Immature natural killer cell (primary cell): ENCODE data around the gene ZDHHC11. TPM values are rescaled to one million over a fixed set of nuclear protein-coding genes. Genes with fewer than 3 reads are reported as not detected.
"Not testable (repeated sequence)": the region's sequence is repeated elsewhere in the genome, so short reads cannot be mapped to it uniquely, and the experiment has no call there.

ENCODE experiments used
- DNase-seq, 3 donors: peaks; one replicate each; pipeline ENCODE4 v3.0.0; 2022; ENCODE audit warnings: mixed read lengths in 1 of 3
- H3K27ac Mint-ChIP-seq, 6 donors: one replicate each; pipeline ENCODE4 v1.8.0; 2020; ENCODE audit warnings: mixed read lengths in 6 of 6, mild to moderate bottlenecking in 5 of 6, inconsistent platforms in 4 of 6, moderate library complexity in 3 of 6
- H3K27me3 Mint-ChIP-seq, 3 donors: one replicate each; pipeline ENCODE4 v1.8.0; 2020 to 2021; ENCODE audit warnings: low read depth in 3 of 3, mild to moderate bottlenecking in 3 of 3, mixed read lengths in 3 of 3, moderate library complexity in 3 of 3, inconsistent platforms in 1 of 3
- H3K36me3 Mint-ChIP-seq, 3 donors: one replicate each; pipeline ENCODE4 v1.8.0; 2020; ENCODE audit warnings: mixed read lengths in 3 of 3, inconsistent platforms in 2 of 3, mild to moderate bottlenecking in 2 of 3
- H3K4me1 Mint-ChIP-seq, 2 donors: one replicate each; pipeline ENCODE4 v1.8.0; 2020; ENCODE audit warnings: inconsistent platforms in 2 of 2, mild to moderate bottlenecking in 2 of 2, mixed read lengths in 2 of 2, moderate library complexity in 1 of 2
- H3K4me3 Mint-ChIP-seq, 5 donors: one replicate each; pipeline ENCODE4 v1.8.0; 2020; ENCODE audit warnings: mild to moderate bottlenecking in 5 of 5, mixed read lengths in 5 of 5, inconsistent platforms in 3 of 5, moderate library complexity in 3 of 5
- H3K9me3 Mint-ChIP-seq, 6 donors: one replicate each; pipeline ENCODE4 v1.8.0; 2020; ENCODE audit warnings: mild to moderate bottlenecking in 6 of 6, mixed read lengths in 6 of 6, inconsistent platforms in 4 of 6, moderate library complexity in 3 of 6
- polyA plus RNA-seq, 3 donors: library from polyadenylated mRNA; unstranded; fragments of 300-500 nt; fragmentation: Illumina TruSeq; gene quantifications; one replicate each; pipeline ENCODE4 v1.2.3, GENCODE V29; 2021

The ZDHHC11 gene
- polyA plus RNA-seq, 3 donors from 2014 or later = not detected

DNA sequence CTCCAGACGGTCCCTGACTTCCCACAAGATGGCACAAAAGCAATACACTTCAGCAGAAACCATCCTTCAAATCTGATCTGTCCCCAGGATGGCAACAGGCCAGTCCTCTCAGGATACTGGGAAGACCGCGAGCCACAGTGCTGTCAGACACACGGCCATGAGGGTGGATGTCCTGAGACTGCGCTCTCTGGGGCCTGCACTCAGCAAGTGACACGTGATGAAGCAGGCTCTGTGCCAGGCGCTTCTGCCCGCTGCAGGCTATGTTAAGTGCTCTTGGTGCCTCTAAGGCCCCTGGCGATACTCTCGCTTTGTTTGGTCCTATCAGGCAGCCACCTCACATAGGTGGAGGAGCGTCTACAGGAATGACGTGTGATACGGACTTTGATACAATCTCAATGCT is 34.7 kb upstream of the ZDHHC11 start:
- no peak overlapping the region for H3K27ac Mint-ChIP-seq
- peaks cover 21 to 44% of the 10 kb centered on the region in 2 donors for H3K4me1 Mint-ChIP-seq
- peaks cover 0 to 13% (median 8%) of the 10 kb centered on the region in 6 donors for H3K9me3 Mint-ChIP-seq
- H3K27me3 Mint-ChIP-seq = peaks cover 16 to 23% (median 20%) of the 10 kb centered on the region in 3 donors
- no peak overlapping the region for H3K4me3 Mint-ChIP-seq
- H3K36me3 Mint-ChIP-seq = peaks cover 38 to 71% (median 53%) of the 10 kb centered on the region in 3 donors
- DNase-seq = no peak

DNA sequence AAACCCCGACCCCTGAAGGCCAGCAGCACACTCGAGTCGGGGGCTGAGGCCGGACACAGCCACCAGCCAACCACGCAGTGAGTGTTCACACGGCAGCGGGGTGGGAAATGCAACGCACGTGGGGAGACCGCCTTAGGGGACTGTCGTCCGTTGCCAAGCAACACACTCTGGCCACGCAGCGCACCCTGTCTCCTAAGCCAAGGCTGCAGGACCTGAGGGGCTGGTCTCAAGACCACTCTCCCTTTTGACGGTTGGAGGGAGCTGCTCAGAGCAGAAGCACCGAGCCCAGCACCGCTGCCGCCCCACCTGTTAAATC is 34.3 kb upstream of the ZDHHC11 start:
- DNase-seq = no peak
- H3K27ac Mint-ChIP-seq = no peak overlapping the region
- no peak overlapping the region for H3K4me3 Mint-ChIP-seq
- peaks cover 38 to 71% (median 53%) of the 10 kb centered on the region in 3 donors for H3K36me3 Mint-ChIP-seq
- peaks cover 0 to 13% (median 8%) of the 10 kb centered on the region in 6 donors for H3K9me3 Mint-ChIP-seq
- H3K27me3 Mint-ChIP-seq = peaks cover 16 to 23% (median 20%) of the 10 kb centered on the region in 3 donors
- H3K4me1 Mint-ChIP-seq = peaks cover 21 to 44% of the 10 kb centered on the region in 2 donors

DNA sequence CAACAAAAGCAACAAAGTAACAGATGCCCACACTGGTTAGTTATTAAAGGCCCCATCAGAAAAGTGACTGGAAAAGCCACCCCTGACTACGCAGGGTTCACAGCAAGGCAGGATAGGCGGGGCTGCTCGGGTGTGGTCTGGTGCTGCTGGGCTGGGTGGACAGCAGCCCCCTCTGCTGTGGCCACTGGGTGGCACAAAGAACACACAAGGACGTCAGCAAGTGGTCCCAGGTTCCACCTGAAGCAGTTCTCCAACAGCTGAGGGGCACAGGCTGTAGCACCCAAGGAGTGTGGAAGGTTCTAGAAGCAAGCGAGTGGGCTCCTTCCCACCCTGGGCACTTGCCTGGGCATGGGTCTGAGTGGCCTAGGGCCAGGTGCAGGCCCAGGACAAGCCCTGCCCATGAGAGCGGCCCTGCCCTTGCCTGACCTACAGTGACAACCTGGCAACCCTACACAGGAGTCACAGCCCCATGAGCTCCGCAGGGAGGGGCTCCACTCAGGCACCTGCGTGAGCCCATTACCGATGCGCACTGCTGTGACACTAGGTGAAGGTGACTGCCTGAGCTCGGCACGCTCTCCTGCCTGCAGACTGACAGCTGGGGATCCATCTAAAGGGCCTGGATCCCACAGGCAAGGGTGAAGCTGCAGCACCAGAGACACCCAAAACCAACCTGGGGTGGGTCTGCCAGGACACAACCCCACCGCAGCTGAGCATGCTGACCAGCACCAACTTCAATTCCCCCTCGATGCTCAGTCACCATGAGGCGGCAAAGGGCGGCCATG is 33.8 kb upstream of the ZDHHC11 start:
- no peak overlapping the region for H3K4me3 Mint-ChIP-seq
- no peak overlapping the region for H3K27ac Mint-ChIP-seq
- DNase-seq = no peak
- H3K9me3 Mint-ChIP-seq = peaks cover 0 to 13% (median 8%) of the 10 kb centered on the region in 6 donors
- H3K4me1 Mint-ChIP-seq = peaks cover 20 to 44% of the 10 kb centered on the region in 2 donors
- H3K36me3 Mint-ChIP-seq = peaks cover 38 to 69% (median 52%) of the 10 kb centered on the region in 3 donors
- H3K27me3 Mint-ChIP-seq = peaks cover 16 to 23% (median 20%) of the 10 kb centered on the region in 3 donors

DNA sequence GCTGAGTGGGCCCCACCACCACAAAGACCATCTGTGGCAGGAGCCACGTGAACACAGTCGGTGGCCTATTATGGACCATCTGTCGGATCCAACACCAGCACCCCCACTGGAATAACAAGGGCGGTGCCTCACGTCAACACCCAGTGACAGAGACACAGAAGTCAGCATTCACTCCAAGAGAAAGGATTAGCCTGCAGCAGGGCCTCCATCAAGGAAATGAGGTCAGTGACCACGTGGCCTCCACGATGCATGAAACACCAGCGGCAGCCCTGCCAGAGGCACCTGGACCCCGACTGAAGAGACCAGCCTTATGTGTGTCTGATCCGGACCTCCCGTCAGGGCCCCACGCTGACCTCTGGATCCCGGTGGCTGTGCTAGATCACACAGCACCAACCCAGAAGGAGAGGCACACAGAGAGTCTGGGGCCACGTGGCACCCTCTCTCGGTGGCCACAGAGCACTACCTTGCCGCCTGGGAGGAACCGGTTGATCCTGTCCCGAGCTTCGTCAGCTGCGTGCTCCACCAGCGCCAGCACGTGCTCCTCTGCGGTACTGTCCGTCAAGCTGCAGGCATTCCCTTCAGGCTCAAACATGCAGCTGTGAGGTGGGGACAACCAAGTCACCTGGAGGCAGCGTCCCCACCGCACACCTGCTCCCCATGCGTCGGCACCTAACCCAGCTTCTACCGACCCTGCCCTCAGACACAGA is 32.8 kb upstream of the ZDHHC11 start:
- Mint-ChIP-seq H3K4me1 (peaks cover 19 to 41% of the 10 kb centered on the region in 2 donors), H3K27me3 (peaks cover 16 to 23% (median 20%) of the 10 kb centered on the region in 3 donors), H3K9me3 (peaks cover 0 to 13% (median 8%) of the 10 kb centered on the region in 6 donors), H3K36me3 (peaks cover 38 to 64% (median 48%) of the 10 kb centered on the region in 3 donors), H3K4me3 (peak overlapping the region in 1 of 5 donors; percentile 80), H3K27ac (peak overlapping the region in 3 of 6 donors; percentile 10 to 92 (median 21))
- DNase-seq = no peak

DNA sequence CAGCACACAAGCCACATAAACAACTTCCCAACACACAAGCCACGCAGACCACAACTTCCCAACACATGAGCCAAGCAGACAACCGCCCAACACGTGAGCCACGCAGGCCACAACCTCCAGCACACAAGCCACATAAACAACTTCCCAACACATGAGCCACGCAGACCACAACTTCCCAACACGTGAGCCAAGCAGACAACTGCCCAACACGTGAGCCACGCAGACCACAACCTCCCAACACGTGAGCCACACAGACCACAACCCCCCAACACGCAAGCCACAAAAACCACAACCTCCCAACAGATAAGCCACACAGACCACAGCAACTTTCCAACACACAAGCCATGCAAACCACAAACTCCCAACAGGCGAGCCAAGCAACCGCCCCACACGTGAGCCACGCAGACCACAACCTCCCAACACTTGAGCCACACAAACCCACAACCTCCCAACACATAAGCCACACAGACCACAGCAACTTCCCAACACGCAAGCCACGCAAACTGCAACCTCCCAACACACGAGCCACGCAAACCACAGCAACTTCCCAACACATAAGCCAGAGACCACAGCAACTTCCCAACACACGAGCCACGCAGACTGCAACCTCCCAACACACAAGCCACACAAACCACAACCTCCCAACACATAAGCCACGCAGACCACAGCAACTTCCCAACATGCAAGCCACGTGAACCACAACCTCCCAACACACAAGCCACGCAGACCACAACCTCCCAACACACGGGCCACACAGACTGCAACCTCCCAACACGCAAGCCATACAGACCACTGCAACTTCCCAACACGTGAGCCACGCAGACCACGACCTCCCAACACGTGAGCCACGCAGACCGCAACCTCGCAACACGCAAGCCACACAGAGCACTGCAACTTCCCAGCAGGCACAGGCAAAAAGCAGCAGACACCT is 31.7 kb upstream of the ZDHHC11 start:
- DNase-seq = peak; percentile 9 to 28 (median 15)
- peaks cover 20 to 34% of the 10 kb centered on the region in 2 donors for H3K4me1 Mint-ChIP-seq
- H3K4me3 Mint-ChIP-seq = peak overlapping the region; percentile 14 to 80 (median 37)
- peaks cover 38 to 61% (median 43%) of the 10 kb centered on the region in 3 donors for H3K36me3 Mint-ChIP-seq
- peaks cover 0 to 13% (median 8%) of the 10 kb centered on the region in 6 donors for H3K9me3 Mint-ChIP-seq
- peak overlapping the region; percentile 75 to 96 (median 83) for H3K27ac Mint-ChIP-seq
- H3K27me3 Mint-ChIP-seq = peaks cover 16 to 23% (median 20%) of the 10 kb centered on the region in 3 donors

DNA sequence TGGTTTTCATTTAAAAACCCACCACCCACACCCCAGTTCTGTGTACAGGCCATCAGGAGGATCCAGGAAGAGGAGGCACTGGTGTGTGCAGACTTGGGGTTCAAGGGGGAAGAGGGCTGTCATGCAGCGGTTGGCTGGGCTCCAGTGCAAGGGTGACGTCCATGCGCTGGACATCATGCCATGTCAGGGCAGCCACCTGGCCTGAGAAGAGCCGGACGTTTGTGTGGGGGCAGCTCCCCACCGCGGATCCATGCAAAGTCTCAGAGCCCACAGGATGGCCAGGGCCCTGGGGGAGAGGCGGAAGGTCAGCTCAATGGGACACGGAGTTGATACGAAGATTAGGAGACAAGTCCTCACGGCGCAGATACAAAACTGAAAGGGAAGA is 30.8 kb upstream of the ZDHHC11 start:
- Mint-ChIP-seq H3K4me3 (no peak overlapping the region), H3K27me3 (peaks cover 16 to 23% (median 20%) of the 10 kb centered on the region in 3 donors), H3K36me3 (peaks cover 30 to 61% (median 37%) of the 10 kb centered on the region in 3 donors), H3K9me3 (peaks cover 0 to 13% (median 8%) of the 10 kb centered on the region in 6 donors), H3K27ac (peak overlapping the region in 3 of 6 donors; percentile 76 to 92 (median 89)), H3K4me1 (peaks cover 20 to 30% of the 10 kb centered on the region in 2 donors)
- no peak for DNase-seq

DNA sequence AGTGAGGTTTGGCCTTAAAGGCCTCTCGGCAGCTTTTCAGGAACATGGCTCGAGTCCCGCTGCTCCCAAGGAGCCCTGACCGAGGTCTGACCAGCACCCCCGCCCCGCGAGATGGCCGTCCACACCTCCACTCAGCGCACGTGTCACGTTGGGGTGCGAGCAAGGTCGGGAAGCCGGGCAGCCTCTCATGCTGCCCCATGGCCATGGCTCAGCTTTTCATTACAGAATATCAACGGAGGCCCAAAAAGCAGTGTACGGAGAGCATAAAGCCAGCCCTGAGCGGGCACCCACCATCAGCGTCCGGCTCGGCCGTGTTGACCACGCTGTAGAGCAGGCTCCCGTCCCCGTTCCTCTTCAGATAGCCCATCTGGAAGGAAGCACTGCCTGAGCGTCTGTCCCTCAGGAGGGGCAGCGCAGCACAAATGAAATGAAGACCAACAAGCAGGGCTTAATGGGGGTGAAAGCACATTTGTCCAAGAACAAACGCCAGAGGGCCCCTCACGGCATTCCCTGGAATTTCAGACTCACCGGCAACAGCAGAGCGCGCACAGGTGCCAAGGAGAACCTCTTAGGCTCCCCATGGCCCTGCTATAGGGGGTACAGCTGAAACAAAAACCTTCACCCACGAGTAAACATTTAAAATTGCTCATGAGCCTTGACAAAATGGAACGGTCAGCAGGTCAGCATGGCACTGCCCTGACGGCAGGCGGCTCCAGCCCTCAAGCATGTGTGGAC is 30.2 kb upstream of the ZDHHC11 start:
- DNase-seq = no peak
- H3K36me3 Mint-ChIP-seq = peaks cover 29 to 56% (median 31%) of the 10 kb centered on the region in 3 donors
- peak overlapping the region in 1 of 6 donors; percentile 76 for H3K27ac Mint-ChIP-seq
- H3K4me1 Mint-ChIP-seq = peaks cover 20 to 30% of the 10 kb centered on the region in 2 donors
- H3K4me3 Mint-ChIP-seq = no peak overlapping the region
- H3K9me3 Mint-ChIP-seq = peaks cover 0 to 13% (median 8%) of the 10 kb centered on the region in 6 donors
- H3K27me3 Mint-ChIP-seq = peaks cover 16 to 23% (median 20%) of the 10 kb centered on the region in 3 donors

DNA sequence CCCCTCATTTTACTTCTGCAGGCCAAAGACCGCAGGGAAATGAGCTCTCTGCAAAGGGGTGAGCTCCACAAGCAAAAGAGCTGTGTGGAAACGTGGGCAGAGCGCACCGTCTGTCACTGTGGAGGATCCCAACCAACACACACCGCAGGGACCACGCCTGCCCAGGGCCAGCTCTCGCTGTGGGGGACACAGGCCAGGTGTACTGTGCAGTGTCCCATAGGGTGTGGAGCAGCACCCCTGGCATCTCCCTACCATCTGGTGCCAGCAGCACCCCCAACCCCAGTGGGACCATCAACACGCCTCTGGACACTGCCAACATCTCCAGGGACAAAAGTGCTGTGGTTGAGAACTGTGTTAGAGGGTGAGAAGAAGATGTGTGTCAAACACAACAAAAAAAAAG is 27.9 kb upstream of the ZDHHC11 start:
- Mint-ChIP-seq H3K27me3 (peaks cover 16 to 20% (median 18%) of the 10 kb centered on the region in 3 donors), H3K4me1 (peaks cover 22 to 30% of the 10 kb centered on the region in 2 donors), H3K36me3 (peaks cover 35 to 63% (median 36%) of the 10 kb centered on the region in 3 donors), H3K9me3 (peaks cover 0 to 13% (median 8%) of the 10 kb centered on the region in 6 donors)
- not testable (repeated sequence) for H3K4me3 Mint-ChIP-seq, H3K27ac Mint-ChIP-seq, DNase-seq

DNA sequence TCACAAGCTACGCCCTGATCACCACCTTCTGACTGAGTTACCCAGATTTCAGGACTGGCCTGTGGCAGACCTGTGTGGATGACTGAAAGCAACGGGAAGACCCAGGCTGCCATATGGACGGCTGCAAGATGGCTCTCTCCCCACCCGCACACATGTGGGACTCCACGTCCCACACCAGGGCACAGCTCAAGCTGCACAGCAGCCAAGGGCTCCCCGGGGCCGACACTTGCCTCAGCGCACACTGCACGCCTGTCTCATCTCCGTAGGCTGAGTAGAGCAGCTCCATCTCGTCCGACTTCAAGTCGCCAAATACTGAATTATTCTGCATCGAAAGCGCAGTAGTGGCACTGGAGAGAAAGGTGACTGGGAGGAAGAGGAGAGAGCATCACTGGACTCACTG is 27.3 kb upstream of the ZDHHC11 start:
- Mint-ChIP-seq H3K4me1 (peaks cover 22 to 26% of the 10 kb centered on the region in 2 donors), H3K9me3 (peaks cover 0 to 13% (median 8%) of the 10 kb centered on the region in 6 donors), H3K4me3 (no peak overlapping the region), H3K27me3 (peaks cover 14 to 16% (median 16%) of the 10 kb centered on the region in 3 donors), H3K36me3 (peaks cover 32 to 63% (median 32%) of the 10 kb centered on the region in 3 donors), H3K27ac (no peak overlapping the region)
- no peak for DNase-seq

DNA sequence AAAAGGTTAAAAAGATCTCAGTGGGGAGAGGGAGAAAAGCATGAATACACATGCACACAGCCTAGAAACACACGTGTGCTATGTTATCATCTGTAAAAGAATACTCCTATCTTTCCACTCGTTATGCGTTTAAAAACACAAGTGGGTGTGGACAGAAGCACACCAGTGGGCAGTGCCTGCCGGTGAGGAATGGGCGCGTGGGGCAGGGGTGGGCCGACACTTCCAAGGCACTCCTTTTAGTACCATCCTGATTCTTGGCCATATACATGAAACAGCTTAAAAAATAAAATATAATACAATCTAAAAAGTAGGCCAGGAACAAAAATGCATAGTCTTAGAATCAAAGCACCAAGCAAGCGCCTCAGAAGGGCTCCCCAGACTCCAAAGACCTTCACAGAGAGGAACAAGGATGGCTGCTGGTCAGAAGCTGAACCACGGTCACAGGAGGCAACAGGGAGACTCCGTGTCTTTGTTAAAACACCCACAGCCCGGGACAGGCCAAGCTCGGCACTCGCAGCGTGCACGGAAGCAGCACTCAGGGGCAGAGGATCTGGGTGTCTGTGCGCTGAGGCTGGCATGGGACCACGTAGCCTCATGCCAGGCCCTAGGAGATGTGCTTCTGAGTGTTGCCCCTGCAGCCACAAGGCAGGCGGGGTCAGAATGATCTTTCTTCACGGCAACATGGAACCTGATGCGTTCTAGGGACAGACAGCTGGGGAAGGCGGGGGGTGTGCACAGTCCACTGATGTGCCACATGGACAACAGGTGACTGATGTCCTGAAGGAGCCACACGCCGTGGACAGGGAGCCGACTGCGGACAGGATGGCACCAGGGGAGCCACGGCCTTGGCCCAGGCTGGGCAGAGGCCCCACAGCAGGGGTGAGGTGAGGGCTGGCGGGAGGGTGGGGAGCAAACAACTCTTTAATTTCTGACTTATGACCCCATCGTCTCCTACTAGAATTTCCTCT is 25.9 kb upstream of the ZDHHC11 start:
- H3K27me3 Mint-ChIP-seq = peaks cover under 1 to 4% (median 2%) of the 10 kb centered on the region in 3 donors
- H3K27ac Mint-ChIP-seq = no peak overlapping the region
- DNase-seq = no peak
- no peaks in the 10 kb centered on the region for H3K9me3 Mint-ChIP-seq
- H3K4me1 Mint-ChIP-seq = peaks cover 8 to 12% of the 10 kb centered on the region in 2 donors
- H3K4me3 Mint-ChIP-seq = no peak overlapping the region
- H3K36me3 Mint-ChIP-seq = peaks cover 17 to 50% (median 19%) of the 10 kb centered on the region in 3 donors

DNA sequence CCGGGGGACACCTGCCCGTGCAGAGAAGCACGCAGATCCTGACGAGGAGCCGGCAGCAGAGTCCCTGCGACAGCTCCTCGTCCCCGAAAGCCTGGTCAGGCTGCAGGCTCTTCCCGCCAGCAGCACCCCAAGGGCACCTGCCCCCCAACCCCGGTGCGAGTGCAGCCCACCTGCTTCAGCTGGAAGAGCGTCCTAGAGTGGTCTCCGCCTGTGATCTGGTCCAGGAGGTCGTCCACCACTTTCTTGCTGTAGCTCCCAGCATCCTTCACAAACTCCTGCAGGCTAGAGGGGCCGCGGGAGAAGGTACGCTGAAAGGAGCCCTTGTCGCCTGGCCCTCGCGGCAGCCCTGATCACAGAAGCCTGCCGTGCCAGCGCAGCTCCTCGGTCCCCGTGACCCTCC is 25.1 kb upstream of the ZDHHC11 start:
- Mint-ChIP-seq H3K4me3 (no peak overlapping the region), H3K27me3 (peaks cover 0 to 2% (median 0%) of the 10 kb centered on the region in 3 donors), H3K27ac (no peak overlapping the region), H3K4me1 (peaks cover 3 to 4% of the 10 kb centered on the region in 2 donors), H3K9me3 (no peaks in the 10 kb centered on the region), H3K36me3 (peaks cover 15 to 50% (median 17%) of the 10 kb centered on the region in 3 donors)
- DNase-seq = no peak
